ENCODE data around the gene PPP1R15A.
"Not testable (repeated sequence)": the region's sequence is repeated elsewhere in the genome, so short reads cannot be mapped to it uniquely, and the experiment has no call there.

DNA sequence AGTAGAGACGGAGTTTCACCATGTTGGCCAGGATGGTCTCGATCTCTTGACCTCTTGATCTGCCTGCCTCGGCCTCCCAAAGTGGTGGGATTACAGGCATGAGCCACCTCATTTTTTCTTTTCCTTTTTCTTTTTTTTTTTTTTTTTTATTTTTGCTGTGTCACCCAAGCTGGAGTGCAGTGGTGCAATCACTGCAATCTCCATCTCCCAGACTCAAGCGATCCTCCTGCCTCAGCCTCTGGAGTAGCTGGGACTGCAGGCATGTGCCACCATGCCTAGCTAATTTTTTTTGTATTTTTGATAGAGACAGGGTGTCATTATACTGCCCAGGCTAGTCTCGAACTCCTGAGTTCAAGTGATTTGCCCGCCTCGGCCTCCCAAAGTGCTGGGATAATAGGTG, 30.1 kb downstream of the PPP1R15A start:
- TF ChIP-seq, protein P1, sequence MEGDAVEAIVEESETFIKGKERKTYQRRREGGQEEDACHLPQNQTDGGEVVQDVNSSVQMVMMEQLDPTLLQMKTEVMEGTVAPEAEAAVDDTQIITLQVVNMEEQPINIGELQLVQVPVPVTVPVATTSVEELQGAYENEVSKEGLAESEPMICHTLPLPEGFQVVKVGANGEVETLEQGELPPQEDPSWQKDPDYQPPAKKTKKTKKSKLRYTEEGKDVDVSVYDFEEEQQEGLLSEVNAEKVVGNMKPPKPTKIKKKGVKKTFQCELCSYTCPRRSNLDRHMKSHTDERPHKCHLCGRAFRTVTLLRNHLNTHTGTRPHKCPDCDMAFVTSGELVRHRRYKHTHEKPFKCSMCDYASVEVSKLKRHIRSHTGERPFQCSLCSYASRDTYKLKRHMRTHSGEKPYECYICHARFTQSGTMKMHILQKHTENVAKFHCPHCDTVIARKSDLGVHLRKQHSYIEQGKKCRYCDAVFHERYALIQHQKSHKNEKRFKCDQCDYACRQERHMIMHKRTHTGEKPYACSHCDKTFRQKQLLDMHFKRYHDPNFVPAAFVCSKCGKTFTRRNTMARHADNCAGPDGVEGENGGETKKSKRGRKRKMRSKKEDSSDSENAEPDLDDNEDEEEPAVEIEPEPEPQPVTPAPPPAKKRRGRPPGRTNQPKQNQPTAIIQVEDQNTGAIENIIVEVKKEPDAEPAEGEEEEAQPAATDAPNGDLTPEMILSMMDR (IDR thresholded peaks at IDR 0.05; ENCODE audit: insufficient read depth, low read length), result not testable (repeated sequence)
- TF ChIP-seq, protein P2, sequence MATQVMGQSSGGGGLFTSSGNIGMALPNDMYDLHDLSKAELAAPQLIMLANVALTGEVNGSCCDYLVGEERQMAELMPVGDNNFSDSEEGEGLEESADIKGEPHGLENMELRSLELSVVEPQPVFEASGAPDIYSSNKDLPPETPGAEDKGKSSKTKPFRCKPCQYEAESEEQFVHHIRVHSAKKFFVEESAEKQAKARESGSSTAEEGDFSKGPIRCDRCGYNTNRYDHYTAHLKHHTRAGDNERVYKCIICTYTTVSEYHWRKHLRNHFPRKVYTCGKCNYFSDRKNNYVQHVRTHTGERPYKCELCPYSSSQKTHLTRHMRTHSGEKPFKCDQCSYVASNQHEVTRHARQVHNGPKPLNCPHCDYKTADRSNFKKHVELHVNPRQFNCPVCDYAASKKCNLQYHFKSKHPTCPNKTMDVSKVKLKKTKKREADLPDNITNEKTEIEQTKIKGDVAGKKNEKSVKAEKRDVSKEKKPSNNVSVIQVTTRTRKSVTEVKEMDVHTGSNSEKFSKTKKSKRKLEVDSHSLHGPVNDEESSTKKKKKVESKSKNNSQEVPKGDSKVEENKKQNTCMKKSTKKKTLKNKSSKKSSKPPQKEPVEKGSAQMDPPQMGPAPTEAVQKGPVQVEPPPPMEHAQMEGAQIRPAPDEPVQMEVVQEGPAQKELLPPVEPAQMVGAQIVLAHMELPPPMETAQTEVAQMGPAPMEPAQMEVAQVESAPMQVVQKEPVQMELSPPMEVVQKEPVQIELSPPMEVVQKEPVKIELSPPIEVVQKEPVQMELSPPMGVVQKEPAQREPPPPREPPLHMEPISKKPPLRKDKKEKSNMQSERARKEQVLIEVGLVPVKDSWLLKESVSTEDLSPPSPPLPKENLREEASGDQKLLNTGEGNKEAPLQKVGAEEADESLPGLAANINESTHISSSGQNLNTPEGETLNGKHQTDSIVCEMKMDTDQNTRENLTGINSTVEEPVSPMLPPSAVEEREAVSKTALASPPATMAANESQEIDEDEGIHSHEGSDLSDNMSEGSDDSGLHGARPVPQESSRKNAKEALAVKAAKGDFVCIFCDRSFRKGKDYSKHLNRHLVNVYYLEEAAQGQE (IDR thresholded peaks at IDR 0.05; ENCODE audit: insufficient replicate concordance, low read depth), result not testable (repeated sequence)
- TF ChIP-seq GABPA (IDR thresholded peaks at IDR 0.05; ENCODE audit: low read depth), result not testable (repeated sequence)
